HG03064 (cell line): ENCODE data around the gene MRC1.

Experiments used
- ATAC-seq: cut with Tn5 transposase; IDR thresholded peaks from one replicate; pipeline ENCODE4 v1.9.1; 2021; ENCODE audit warnings: low read depth; ENCODE audit not compliant: unreplicated experiment

Gene MRC1

DNA sequence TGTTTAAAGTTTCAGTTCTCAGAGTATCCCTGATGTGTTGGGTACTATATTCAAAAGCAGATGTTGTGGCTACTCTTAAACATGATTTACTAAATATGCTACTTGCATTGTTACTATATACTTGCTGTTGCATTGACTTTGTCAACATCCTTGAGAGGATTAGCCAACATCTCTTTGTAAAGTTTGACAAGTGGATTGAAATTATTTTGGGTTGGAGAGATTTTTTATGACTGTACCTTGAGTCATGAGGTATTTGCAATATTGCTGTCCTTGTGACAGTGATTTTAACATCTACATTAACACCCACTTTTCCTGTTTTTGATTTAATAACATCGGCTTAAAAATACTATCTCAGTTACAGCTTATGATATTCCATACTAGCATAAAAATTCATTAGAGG, 31.9 kb downstream of the MRC1 start:
- no peak for ATAC-seq

GRCh38 chr10:17842641-17843040, 33.5 kb downstream of the MRC1 start:
- no peak for ATAC-seq

- no peak for ATAC-seq
Measured at GRCh38 chr10:17847585-17848296, 38.6 kb downstream of the MRC1 start.

GRCh38 chr10:17848646-17849045, 39.5 kb downstream of the MRC1 start:
- no peak for ATAC-seq

GRCh38 chr10:17850501-17850900, 41.4 kb downstream of the MRC1 start:
- no peak for ATAC-seq

DNA sequence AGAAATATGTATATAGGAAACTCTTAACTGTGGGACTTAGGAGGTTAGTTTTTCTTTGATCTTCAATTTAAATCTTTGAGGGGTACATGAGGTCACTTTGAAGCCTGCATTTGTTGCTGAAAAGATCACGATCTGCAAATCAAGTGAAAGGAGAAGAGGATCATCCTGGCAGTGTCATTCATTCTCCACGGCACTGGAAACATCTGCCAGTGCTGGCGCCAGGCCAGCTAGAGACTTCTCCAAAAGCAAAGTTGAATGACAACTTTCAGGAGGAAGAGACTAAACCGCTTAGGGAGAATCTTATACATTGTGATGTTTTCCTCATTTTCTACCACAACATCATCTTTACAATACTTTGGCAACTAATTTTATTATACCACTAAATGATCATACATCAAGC, 42.5 kb downstream of the MRC1 start:
- no peak for ATAC-seq

DNA sequence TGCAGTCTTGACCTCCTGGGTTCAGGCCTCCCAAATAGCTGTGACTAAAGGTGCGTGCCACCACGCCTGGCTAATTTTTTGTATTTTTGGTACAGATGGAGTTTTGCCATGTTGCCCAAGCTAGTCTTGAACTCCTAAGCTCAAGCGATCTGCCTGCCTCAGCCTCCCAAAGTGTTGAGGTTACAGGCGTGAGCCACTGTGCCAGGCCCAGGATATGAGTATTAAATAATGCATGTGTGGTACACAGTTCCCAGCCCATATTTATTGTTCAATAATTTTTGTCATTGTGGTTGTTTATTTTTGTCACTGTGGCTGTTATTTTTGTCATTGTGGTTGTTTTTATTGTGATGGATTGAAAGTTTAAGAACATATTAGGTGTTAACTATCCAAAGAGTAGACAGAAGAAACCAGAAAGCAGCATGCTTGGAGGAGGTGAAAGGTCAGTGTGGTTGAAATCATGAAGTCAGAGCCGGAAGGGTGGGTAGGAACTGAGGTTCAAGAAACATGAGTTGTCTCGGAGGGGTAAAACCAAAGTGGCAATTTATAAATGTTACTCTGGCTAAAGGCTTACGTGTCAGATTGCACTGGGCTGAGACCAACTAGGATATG, 45.0 kb downstream of the MRC1 start:
- ATAC-seq = no peak

DNA sequence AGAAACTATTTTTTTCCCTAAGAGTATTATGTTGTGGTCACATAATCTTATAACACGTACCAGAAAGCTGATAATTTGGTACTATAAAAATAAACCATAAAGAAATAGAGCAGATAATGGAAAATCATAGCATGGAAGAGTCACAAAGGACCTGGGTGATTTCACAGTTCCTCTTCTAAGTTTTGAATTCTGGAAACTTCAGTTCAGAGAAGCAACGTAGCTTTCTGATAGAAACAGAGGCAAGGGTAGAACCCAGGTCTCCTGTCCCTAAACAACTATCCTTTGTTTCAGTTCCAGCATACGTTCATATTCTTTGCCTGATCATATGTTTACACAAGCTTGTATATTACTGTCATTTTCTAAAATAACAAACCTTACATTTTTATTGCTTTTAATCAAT, 47.9 kb downstream of the MRC1 start:
- no peak for ATAC-seq

DNA sequence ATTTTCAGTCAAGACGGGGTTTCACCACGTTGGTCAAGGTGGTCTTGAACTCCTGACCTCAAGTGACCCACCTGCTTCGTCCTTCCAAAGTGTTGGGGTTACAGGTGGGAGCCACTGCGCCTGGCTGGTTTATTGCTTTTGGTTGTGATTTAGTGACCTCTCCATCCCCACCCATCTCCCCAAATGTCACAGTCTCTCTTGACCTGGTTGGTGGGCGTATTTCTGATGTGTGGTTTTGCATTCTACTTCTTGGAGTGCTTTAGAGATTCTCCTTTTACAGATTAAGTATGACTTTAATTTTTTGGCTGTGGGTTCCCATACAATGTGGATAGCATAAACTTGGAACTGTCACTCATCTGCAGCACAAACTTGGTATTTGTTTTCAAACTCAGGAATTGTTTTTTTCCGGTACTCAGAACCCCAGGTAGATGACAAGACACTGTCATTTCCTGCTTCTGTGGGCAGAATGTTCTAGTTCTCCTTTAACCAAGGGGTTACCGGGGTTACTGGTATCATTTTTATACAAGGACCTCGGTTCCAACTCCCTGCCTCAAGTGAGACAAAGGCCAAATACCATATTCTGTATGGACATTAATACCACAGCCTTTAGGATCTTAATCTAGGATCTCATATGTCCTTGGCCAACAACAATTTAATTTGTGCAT, 50.5 kb downstream of the MRC1 start:
- no peak for ATAC-seq

DNA sequence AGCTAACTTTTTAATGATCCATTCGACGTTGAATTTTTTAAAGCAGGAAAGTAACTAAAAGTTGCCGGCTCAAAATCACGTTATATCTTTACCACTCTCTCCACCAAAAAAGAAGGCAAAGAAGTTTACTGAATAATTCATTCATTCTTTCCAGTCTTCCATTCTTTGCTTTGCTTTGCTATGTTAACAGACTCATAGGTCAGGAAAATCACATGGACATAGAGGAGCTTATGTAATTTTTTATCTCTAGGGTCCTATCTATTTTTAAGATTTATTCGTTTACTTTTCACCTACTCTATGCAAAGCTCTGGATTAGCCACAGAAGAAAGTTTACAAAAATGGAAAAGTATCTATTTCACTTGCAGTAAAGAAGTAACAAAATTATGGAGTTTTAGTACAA, 52.6 kb downstream of the MRC1 start:
- ATAC-seq = no peak

GRCh38 chr10:17865351-17865750, 56.2 kb downstream of the MRC1 start:
- no peak for ATAC-seq

- no peak for ATAC-seq
Measured at GRCh38 chr10:17866346-17866745, 57.2 kb downstream of the MRC1 start.

- no peak for ATAC-seq
Measured at GRCh38 chr10:17867056-17867455, 57.9 kb downstream of the MRC1 start.

GRCh38 chr10:17871036-17871435, 61.9 kb downstream of the MRC1 start:
- no peak for ATAC-seq

- ATAC-seq = no peak
Measured at GRCh38 chr10:17872191-17873091, 63.3 kb downstream of the MRC1 start.

GRCh38 chr10:17873946-17874345, 64.8 kb downstream of the MRC1 start:
- ATAC-seq = no peak

DNA sequence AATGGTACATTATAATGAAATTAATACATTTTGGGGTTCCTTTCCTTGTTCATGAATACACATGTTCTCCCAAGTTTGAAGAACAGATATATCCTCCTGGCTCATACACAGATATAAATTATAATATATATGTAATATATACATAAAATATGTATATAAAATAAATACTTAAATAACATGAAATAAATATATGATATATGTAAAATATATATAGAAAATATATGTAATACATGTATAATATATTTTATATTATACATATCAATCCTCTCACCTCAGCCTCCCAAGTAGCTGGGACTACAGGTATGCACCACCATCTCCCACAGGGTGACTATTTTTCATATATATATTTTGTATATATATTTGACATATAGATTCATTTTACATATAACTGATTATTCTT, 68.0 kb downstream of the MRC1 start:
- ATAC-seq = no peak

GRCh38 chr10:17878896-17879295, 69.7 kb downstream of the MRC1 start:
- ATAC-seq = no peak

- no peak for ATAC-seq
Measured at GRCh38 chr10:17880601-17881000, 71.5 kb downstream of the MRC1 start.

- ATAC-seq = no peak
Measured at GRCh38 chr10:17882557-17882956, 73.4 kb downstream of the MRC1 start.

DNA sequence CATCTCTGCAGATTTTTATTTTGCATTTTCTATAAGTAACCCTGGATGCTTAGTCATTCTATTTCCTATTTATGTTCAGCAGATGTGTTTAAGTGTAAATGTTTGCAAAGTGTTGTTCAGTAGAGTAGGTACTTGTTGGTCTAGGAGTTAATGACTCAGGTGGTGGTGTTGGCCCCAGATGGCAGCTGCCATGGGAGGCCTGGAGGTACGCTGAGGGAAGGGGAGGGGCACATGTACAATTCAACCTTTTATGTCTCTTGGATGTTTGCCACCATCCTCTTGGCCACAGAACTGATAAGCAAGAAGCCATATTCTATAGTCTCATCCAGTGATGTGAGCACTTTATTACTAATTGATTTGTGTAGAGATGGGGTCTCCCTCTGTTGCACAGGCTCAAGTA, 74.5 kb downstream of the MRC1 start:
- no peak for ATAC-seq
